ENCODE data around the gene GMPR.

GRCh38 chr6:16228043-16228442 lies 10.3 kb upstream of the GMPR start:
- TF ChIP-seq CTCF (conservative IDR thresholded peaks at IDR 0.05; ENCODE audit: low read length) (no peak), EZH2phosphoT487 (IDR thresholded peaks at IDR 0.05; ENCODE audit: borderline replicate concordance, low read depth, low read length) (no peak)

Data from OCI-LY7 (cell line).